HepG2 (cell line): ENCODE measurements around the gene SHC1. TPM values are rescaled to one million over a fixed set of nuclear protein-coding genes. Genes with fewer than 3 reads are reported as not detected.

Source experiments
- ARID5B ChIP-seq: IDR thresholded peaks from 2 replicates; pipeline ENCODE4 v1.4.0; 2020; ENCODE audit warnings: mild to moderate bottlenecking, missing genetic modification reagents
- CBX5 ChIP-seq: sonication (generic); formaldehyde crosslinking; IDR thresholded peaks from 2 replicates; pipeline ENCODE4 v1.4.0; 2020; ENCODE audit warnings: missing genetic modification reagents, borderline replicate concordance
- HOXA3 ChIP-seq: sonication (generic); formaldehyde crosslinking; IDR thresholded peaks from 2 replicates; pipeline ENCODE4 v1.5.0; 2020; ENCODE audit warnings: missing genetic modification reagents
- KMT2A ChIP-seq: sonication (generic); formaldehyde crosslinking; IDR thresholded peaks from 2 replicates; pipeline ENCODE4 v1.4.0; 2020; ENCODE audit warnings: missing genetic modification reagents
- NFYB ChIP-seq: sonication (generic); formaldehyde crosslinking; IDR thresholded peaks from 2 replicates; pipeline ENCODE4 v1.4.0; 2020; ENCODE audit warnings: missing genetic modification reagents
- RFX1 ChIP-seq: fragments of 450-650 bp; IDR thresholded peaks from 2 replicates; pipeline ENCODE4 v1.6.1; 2017
- ZFX ChIP-seq: sonication (generic); formaldehyde crosslinking; IDR thresholded peaks from 2 replicates; pipeline ENCODE4 v1.4.0; 2020; ENCODE audit warnings: mild to moderate bottlenecking, low read depth, missing genetic modification reagents, moderate library complexity
- ZNF138 ChIP-seq: sonication (generic); formaldehyde crosslinking; IDR thresholded peaks from 2 replicates; pipeline ENCODE4 v1.5.0; 2020; ENCODE audit warnings: mild to moderate bottlenecking, low read depth, missing genetic modification reagents
- ZNF280D ChIP-seq: sonication (generic); formaldehyde crosslinking; IDR thresholded peaks from 2 replicates; pipeline ENCODE4 v1.5.1; 2020; ENCODE audit warnings: mild to moderate bottlenecking, missing genetic modification reagents
- polyA plus RNA-seq, 8 experiments: library from polyadenylated mRNA; depleted of rRNA in 3 of 8; stranded (reverse) in 7 of 8; unstranded in 1 of 8; fragments of >200 nt; fragmentation: Illumina TruSeq in 4 of 8; extraction: Trizol in 4 of 8; gene quantifications; 2 replicates each; pipeline versions ENCODE4 v1.2.1 to v1.2.3, GENCODE V29; 2011 to 2016; ENCODE audit warnings: low read depth in 4 of 8, missing spikeins in 1 of 8, mixed read lengths in 1 of 8; ENCODE audit not compliant: insufficient read depth in 1 of 8
- total RNA-seq, 5 experiments: library from RNA; depleted of rRNA; stranded (reverse); fragments of >200 nt; fragmentation: Illumina TruSeq; extraction: Trizol; gene quantifications; 2 replicates each; pipeline ENCODE4 v1.2.3, GENCODE V29; 2016; ENCODE audit warnings: low read depth in 1 of 5
- TF ChIP-seq, protein P1 (sequence below): sonication (generic); formaldehyde crosslinking; IDR thresholded peaks from 2 replicates; pipeline ENCODE4 v1.4.0; 2020; ENCODE audit warnings: missing genetic modification reagents
- TF ChIP-seq, protein P2 (sequence below): sonication (generic); formaldehyde crosslinking; IDR thresholded peaks from 2 replicates; pipeline ENCODE4 v1.4.0; 2020; ENCODE audit warnings: mild to moderate bottlenecking, missing genetic modification reagents

SHC1 gene
- total and polyA plus RNA-seq, 2 of the 13 experiments (the other 11 are each of a cell fraction or from before 2014, with no cell fraction given), result 52.0 to 137 TPM

- TF ChIP-seq KMT2A (CRISPR knock-in tag) (0 out of 2 replicates have a peak, but pooled peaks have one; percentile 30), ZNF280D (no peak), RFX1 (no peak), ARID5B (CRISPR knock-in tag) (no peak), HOXA3 (no peak), ZFX (CRISPR knock-in tag) (peak; percentile 31; the same call in 1 of the 2 replicates), ZNF138 (CRISPR knock-in tag) (no peak), NFYB (CRISPR knock-in tag) (peak; percentile 67), CBX5 (CRISPR knock-in tag) (no peak)
- TF ChIP-seq, protein P1, sequence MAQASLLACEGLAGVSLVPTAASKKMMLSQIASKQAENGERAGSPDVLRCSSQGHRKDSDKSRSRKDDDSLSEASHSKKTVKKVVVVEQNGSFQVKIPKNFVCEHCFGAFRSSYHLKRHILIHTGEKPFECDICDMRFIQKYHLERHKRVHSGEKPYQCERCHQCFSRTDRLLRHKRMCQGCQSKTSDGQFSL (CRISPR knock-in tag), result no peak
- TF ChIP-seq, protein P2, sequence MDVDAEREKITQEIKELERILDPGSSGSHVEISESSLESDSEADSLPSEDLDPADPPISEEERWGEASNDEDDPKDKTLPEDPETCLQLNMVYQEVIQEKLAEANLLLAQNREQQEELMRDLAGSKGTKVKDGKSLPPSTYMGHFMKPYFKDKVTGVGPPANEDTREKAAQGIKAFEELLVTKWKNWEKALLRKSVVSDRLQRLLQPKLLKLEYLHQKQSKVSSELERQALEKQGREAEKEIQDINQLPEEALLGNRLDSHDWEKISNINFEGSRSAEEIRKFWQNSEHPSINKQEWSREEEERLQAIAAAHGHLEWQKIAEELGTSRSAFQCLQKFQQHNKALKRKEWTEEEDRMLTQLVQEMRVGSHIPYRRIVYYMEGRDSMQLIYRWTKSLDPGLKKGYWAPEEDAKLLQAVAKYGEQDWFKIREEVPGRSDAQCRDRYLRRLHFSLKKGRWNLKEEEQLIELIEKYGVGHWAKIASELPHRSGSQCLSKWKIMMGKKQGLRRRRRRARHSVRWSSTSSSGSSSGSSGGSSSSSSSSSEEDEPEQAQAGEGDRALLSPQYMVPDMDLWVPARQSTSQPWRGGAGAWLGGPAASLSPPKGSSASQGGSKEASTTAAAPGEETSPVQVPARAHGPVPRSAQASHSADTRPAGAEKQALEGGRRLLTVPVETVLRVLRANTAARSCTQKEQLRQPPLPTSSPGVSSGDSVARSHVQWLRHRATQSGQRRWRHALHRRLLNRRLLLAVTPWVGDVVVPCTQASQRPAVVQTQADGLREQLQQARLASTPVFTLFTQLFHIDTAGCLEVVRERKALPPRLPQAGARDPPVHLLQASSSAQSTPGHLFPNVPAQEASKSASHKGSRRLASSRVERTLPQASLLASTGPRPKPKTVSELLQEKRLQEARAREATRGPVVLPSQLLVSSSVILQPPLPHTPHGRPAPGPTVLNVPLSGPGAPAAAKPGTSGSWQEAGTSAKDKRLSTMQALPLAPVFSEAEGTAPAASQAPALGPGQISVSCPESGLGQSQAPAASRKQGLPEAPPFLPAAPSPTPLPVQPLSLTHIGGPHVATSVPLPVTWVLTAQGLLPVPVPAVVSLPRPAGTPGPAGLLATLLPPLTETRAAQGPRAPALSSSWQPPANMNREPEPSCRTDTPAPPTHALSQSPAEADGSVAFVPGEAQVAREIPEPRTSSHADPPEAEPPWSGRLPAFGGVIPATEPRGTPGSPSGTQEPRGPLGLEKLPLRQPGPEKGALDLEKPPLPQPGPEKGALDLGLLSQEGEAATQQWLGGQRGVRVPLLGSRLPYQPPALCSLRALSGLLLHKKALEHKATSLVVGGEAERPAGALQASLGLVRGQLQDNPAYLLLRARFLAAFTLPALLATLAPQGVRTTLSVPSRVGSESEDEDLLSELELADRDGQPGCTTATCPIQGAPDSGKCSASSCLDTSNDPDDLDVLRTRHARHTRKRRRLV (CRISPR knock-in tag), result no peak
Measured at GRCh38 chr1:154970631-154971340, at the start of gene SHC1 (continued).
